Central memory CD8-positive, alpha-beta T cell (primary cell): ENCODE data around the gene PPM1A.

Source experiments
- ATAC-seq: fragments of 150-1000 bp; cut with Tn5 transposase; replicated peaks from 2 replicates; pipeline ENCODE4 v1.10.0; 2022; ENCODE audit warnings: mild to moderate bottlenecking, moderate FRiP score, moderate number of reproducible peaks; ENCODE audit not compliant: poor library complexity, severe bottlenecking; ENCODE audit errors: extremely low read depth
- DNase-seq, 2 donors: peaks; one replicate each; pipeline ENCODE4 v3.0.0; 2021; ENCODE audit warnings: low spot score in 2 of 2
- H3K27ac Mint-ChIP-seq: one replicate; pipeline ENCODE4 v1.8.0; 2022; ENCODE audit warnings: low read depth, mild to moderate bottlenecking, moderate library complexity, mixed read lengths
- H3K27me3 Mint-ChIP-seq: one replicate; pipeline ENCODE4 v1.8.0; 2022; ENCODE audit warnings: mixed read lengths
- H3K36me3 Mint-ChIP-seq: one replicate; pipeline ENCODE4 v1.8.0; 2022; ENCODE audit warnings: mild to moderate bottlenecking, moderate library complexity, mixed read lengths; ENCODE audit not compliant: insufficient read depth
- H3K4me1 Mint-ChIP-seq: one replicate; pipeline ENCODE4 v1.8.0; 2022; ENCODE audit warnings: mixed read lengths
- H3K4me3 Mint-ChIP-seq: one replicate; pipeline ENCODE4 v1.8.0; 2022; ENCODE audit warnings: mild to moderate bottlenecking, moderate library complexity, mixed read lengths
- H3K9me3 Mint-ChIP-seq: one replicate; pipeline ENCODE4 v1.8.0; 2022; ENCODE audit warnings: mixed read lengths

The PPM1A gene

GRCh38 chr14:60233891-60234290 lies 15.1 kb upstream of the PPM1A start:
- H3K27me3 Mint-ChIP-seq = peaks cover 12% of the 10 kb centered on the region
- DNase-seq (no peak), ATAC-seq (no peak)
- H3K36me3 Mint-ChIP-seq = no peaks in the 10 kb centered on the region
- no peak overlapping the region for H3K4me3 Mint-ChIP-seq
- H3K9me3 Mint-ChIP-seq = peaks cover 8% of the 10 kb centered on the region
- no peaks in the 10 kb centered on the region for H3K4me1 Mint-ChIP-seq
- H3K27ac Mint-ChIP-seq = no peak overlapping the region

- peaks cover 8% of the 10 kb centered on the region for H3K9me3 Mint-ChIP-seq
- no peak overlapping the region for H3K27ac Mint-ChIP-seq
- H3K4me3 Mint-ChIP-seq = no peak overlapping the region
- H3K27me3 Mint-ChIP-seq = peaks cover 17% of the 10 kb centered on the region
- H3K4me1 Mint-ChIP-seq = no peaks in the 10 kb centered on the region
- ATAC-seq (no peak), DNase-seq (no peak)
- H3K36me3 Mint-ChIP-seq = no peaks in the 10 kb centered on the region
These were observed 13.6 kb upstream of the PPM1A start for GRCh38 chr14:60235440-60235839.

- Mint-ChIP-seq H3K27me3 (peaks cover 17% of the 10 kb centered on the region), H3K9me3 (no peaks in the 10 kb centered on the region), H3K27ac (no peak overlapping the region), H3K4me3 (no peak overlapping the region), H3K36me3 (no peaks in the 10 kb centered on the region), H3K4me1 (no peaks in the 10 kb centered on the region)
- ATAC-seq (no peak), DNase-seq (no peak)
These were observed 10.1 kb upstream of the PPM1A start for GRCh38 chr14:60238955-60239354.

GRCh38 chr14:60240139-60240856 lies 8.7 kb upstream of the PPM1A start:
- H3K9me3 Mint-ChIP-seq = no peaks in the 10 kb centered on the region
- DNase-seq = no peak
- H3K27me3 Mint-ChIP-seq = peaks cover 17% of the 10 kb centered on the region
- H3K4me1 Mint-ChIP-seq = no peaks in the 10 kb centered on the region
- no peaks in the 10 kb centered on the region for H3K36me3 Mint-ChIP-seq
- H3K4me3 Mint-ChIP-seq = no peak overlapping the region
- ATAC-seq = no peak
- no peak overlapping the region for H3K27ac Mint-ChIP-seq

GRCh38 chr14:60241091-60241490 lies 7.9 kb upstream of the PPM1A start:
- no peak overlapping the region for H3K27ac Mint-ChIP-seq

GRCh38 chr14:60242429-60242828 lies 6.6 kb upstream of the PPM1A start:
- Mint-ChIP-seq H3K27me3 (peaks cover 10% of the 10 kb centered on the region), H3K4me3 (no peak overlapping the region), H3K27ac (no peak overlapping the region), H3K4me1 (peaks cover 5% of the 10 kb centered on the region), H3K9me3 (no peaks in the 10 kb centered on the region), H3K36me3 (no peaks in the 10 kb centered on the region)
- no peak for DNase-seq
- ATAC-seq = no peak

More at GRCh38 chr14:60241091-60241490, 7.9 kb upstream of the PPM1A start:
- peaks cover 13% of the 10 kb centered on the region for H3K27me3 Mint-ChIP-seq
- ATAC-seq = no peak
- H3K4me3 Mint-ChIP-seq = no peak overlapping the region
- no peaks in the 10 kb centered on the region for H3K4me1 Mint-ChIP-seq
- DNase-seq = no peak
- H3K9me3 Mint-ChIP-seq = no peaks in the 10 kb centered on the region
- H3K36me3 Mint-ChIP-seq = no peaks in the 10 kb centered on the region

- H3K4me3 Mint-ChIP-seq = no peak overlapping the region
- ATAC-seq = no peak
These were observed 3.4 kb upstream of the PPM1A start for GRCh38 chr14:60245380-60246177.

GRCh38 chr14:60247994-60248696 lies 876 bp upstream of the PPM1A start:
- no peaks in the 10 kb centered on the region for H3K9me3 Mint-ChIP-seq
- ATAC-seq = peak; percentile 61
- peaks cover 47% of the 10 kb centered on the region for H3K4me1 Mint-ChIP-seq
- DNase-seq = peak; percentile 55 to 60
- H3K36me3 Mint-ChIP-seq = peaks cover 16% of the 10 kb centered on the region
- peak overlapping the region; percentile 93 for H3K4me3 Mint-ChIP-seq
- peak overlapping the region; percentile 99 for H3K27ac Mint-ChIP-seq
- no peaks in the 10 kb centered on the region for H3K27me3 Mint-ChIP-seq

More at GRCh38 chr14:60245380-60246177, 3.4 kb upstream of the PPM1A start:
- peaks cover 16% of the 10 kb centered on the region for H3K36me3 Mint-ChIP-seq
- no peaks in the 10 kb centered on the region for H3K27me3 Mint-ChIP-seq
- no peak overlapping the region for H3K27ac Mint-ChIP-seq
- DNase-seq = no peak
- H3K4me1 Mint-ChIP-seq = peaks cover 23% of the 10 kb centered on the region
- H3K9me3 Mint-ChIP-seq = no peaks in the 10 kb centered on the region

- Mint-ChIP-seq H3K9me3 (no peaks in the 10 kb centered on the region), H3K36me3 (peaks cover 16% of the 10 kb centered on the region), H3K27ac (peak overlapping the region; percentile 99), H3K4me1 (peaks cover 54% of the 10 kb centered on the region), H3K4me3 (peak overlapping the region; percentile 93), H3K27me3 (no peaks in the 10 kb centered on the region)
- peak; percentile 24 for ATAC-seq
- peak; percentile 14 to 41 for DNase-seq
These were observed 568 bp downstream of the PPM1A start for GRCh38 chr14:60249321-60250256.

GRCh38 chr14:60250257-60251035 lies 1.4 kb downstream of the PPM1A start:
- ATAC-seq = no peak
- no peak for DNase-seq
- no peaks in the 10 kb centered on the region for H3K9me3 Mint-ChIP-seq
- peaks cover 16% of the 10 kb centered on the region for H3K36me3 Mint-ChIP-seq
- H3K27ac Mint-ChIP-seq = no peak overlapping the region
- H3K27me3 Mint-ChIP-seq = no peaks in the 10 kb centered on the region
- H3K4me1 Mint-ChIP-seq = peaks cover 61% of the 10 kb centered on the region
- peak overlapping the region; percentile 93 for H3K4me3 Mint-ChIP-seq

- Mint-ChIP-seq H3K4me3 (peak overlapping the region; percentile 93), H3K9me3 (no peaks in the 10 kb centered on the region), H3K4me1 (peaks cover 72% of the 10 kb centered on the region), H3K27ac (no peak overlapping the region), H3K27me3 (no peaks in the 10 kb centered on the region), H3K36me3 (peaks cover 16% of the 10 kb centered on the region)
- DNase-seq (no peak), ATAC-seq (no peak)
These were observed 2.9 kb downstream of the PPM1A start for GRCh38 chr14:60251877-60252276.
